Activated CD4-positive, alpha-beta T cell treated with anti-CD3 and anti-CD28 coated beads for 4 hours (primary cell): Measurements from ENCODE around the gene CCDC159.
"Not testable (repeated sequence)": the region's sequence is repeated elsewhere in the genome, so short reads cannot be mapped to it uniquely, and the experiment has no call there.

Source experiments
- DNase-seq, 2 donors: peaks; one replicate each; pipeline ENCODE4 v3.0.0-alpha.2; 2020

Gene CCDC159

DNA sequence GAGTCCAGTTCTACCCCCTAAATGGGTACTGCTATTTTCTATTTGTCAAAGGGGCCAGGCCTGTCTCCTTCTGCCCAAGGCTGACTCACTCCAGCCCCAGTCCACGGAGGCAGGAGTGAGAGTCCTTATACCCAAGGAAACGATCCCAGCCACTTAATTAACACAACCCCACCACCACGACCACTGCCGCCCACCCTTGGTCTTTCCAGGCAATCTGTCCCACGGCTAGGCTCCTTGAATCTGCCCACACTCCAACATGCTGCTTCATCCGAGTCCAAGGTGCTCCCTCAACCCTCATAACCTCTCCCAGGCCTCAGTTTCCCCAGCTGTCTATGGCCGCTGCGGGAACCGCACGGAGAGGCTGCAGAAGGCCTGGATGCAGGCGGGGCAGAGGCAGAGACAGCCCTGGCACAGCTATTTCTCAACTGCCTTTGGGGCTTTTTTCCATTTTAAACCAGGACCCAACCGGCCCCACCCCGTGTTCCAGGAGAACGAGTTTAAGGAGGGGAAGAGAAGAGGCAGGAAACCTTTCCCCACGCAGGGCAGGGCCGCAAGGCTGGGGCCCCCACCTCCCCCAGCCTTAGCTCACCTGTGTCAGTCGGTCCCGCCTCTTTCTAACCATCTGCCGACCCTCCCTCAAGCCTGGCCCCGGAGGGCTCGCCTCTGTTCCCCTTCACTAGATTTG, 7.6 kb upstream of the CCDC159 start:
- DNase-seq: no peak

DNA sequence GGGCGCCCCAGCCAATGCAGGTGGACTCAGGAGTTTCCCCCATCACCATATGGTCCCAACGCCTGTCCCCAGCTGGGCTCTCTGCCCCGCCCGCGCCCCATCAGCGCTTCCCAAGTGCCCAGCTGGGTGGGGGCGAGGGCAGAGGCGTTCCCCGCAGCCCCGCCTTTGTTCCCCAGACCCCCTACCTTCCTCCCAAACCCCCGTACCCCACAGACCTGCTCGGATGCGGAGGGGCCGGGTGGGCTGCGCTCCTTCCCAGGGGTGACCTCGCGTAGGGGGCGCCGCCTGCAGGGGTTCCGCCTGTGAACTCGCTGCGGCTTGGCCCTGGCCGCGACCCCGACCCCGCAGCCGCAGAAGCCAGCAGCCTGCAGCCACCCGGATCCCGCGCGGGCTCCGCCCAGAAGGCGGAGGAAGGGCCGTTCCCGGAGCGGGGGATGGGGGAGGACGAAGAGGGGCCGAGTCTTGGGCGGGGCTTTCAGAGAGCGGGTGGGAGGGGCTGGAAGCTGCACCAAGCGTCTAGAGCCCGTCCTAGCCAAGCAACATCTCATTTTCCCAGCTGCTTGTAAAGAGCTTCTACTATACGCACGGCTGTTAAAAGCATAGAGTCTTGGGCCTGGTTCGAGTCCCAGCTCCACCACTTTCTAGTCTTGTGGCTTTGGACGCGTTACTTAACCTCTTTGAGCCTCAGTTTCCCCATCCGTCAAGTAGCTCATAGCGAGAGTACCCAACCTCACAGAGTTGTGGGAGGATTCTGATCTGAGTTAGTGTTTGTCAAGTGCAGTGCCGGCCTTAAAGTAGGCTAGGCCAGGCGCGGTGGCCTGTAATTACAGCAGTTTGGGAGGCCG, 6.8 kb upstream of the CCDC159 start, which contains the start of gene RAB3D:
Gene RAB3D, minus strand, starts transcription at position 404 of the 845 bp plus-strand sequence. CDS start 2,258 bp downstream, outside the sequence.
- DNase-seq: peak; percentile 79 to 81

DNA sequence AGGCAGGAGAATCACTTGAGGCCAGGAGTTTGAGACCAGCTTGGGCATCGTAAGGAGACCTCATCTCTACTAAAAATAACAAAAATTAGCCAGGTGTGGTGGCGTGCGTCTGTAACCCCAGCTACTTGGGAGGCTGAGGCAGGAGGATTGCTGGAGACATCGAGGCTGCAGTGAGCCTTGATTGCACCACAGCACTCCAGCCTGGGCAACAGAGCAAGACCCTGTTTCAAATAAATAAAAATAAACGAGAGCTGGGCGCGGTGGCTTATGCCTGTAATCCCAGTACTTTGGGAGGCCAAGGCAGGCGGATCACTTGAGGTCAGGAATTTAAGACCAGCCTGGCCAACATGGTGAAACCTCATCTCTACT, 6.2 kb upstream of the CCDC159 start:
- not testable (repeated sequence) for DNase-seq

DNA sequence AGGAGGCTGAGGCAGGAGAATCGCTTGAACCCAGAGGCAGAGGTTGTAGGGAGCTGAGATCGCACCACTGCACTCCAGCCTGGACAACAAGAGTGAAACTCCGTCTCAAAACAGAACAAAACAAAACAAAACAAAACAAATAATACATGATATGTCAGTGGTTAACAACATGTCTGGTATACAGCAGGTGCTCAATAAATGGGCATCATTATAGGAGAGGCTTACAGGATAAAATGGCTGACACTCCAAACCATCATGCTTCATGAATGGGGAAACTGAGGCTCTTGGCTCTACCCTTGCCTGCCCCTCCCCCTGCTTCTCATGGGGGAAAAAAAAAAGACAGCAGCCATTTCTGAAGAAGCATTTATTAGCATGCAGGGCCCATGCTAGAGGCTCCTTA, 3.9 kb upstream of the CCDC159 start:
- no peak for DNase-seq

DNA sequence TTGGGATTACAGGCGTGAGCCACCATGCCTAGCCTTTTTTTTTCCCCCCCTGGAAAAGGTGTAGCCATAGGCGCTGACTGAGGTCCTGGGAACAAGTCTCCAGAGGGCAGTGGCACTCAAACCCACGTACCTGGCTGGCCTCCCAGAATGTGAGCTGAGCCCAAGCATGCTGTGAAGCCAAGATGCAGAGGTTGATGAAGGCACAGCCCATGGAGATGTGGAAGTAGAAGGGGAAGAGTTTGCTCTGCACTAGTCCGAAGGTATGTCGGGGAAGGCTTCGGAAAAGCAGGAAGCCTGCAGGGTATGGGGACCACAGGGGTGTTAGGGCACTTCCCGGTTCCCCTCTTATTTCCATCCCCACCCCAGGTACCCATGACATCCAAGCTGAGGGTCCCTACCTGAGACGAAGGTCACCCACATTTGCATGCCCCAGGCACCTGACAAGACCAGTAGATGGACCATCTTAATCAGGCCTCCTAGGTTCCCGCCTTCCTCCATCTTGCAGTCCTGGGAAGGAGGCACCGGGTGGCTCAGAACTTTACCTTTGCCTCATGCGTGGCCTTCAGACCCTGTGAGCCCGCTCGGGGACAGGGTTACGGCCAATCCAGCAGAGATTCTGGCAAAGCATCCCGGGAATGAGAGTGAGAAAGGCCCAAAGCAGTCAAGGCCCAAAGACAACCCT, 1.1 kb upstream of the CCDC159 start:
- no peak for DNase-seq

DNA sequence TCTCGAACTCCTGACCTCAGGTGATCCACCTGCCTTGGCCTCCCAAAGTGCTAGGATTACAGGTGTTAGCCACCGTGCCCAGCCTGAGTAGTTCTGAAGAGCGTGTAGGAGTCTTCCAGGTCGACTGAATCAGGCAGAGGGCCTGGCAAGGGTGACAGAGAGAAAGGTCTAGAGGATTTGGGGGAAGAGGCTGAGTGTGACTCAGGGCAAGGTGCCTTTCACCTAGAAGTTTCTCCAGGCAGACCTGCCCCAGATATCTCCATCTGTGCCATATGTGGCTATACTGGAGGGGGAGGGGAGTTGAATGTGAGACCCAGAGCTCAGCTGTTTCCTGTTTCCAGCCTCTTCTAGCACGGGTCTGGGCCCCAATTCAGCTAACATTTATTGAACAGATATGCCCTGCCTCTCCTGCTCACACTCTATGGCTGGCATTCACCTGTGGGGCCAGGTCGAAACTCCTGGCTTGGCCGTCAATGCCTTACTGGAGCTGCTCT, 1.3 kb downstream of the CCDC159 start:
- no peak for DNase-seq

DNA sequence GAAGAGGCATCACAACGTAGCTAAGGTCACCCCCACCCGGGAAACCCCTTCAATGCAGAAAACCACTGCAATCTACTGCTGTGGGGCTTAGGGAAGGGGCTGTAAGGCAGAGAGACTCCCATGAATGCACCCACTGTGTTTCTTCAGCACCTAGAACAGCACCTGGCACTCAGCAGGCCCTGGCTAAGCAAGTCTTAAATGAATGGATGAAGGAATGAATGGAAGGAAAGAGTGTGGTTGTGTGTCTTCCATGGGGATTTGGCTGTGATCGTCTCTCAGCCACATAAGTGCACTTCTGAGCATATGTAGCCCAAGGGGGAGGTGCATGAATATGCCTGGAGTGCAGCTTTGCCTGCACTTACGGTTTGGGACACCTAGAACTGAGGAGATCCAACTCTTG, 2.9 kb downstream of the CCDC159 start:
- no peak for DNase-seq

DNA sequence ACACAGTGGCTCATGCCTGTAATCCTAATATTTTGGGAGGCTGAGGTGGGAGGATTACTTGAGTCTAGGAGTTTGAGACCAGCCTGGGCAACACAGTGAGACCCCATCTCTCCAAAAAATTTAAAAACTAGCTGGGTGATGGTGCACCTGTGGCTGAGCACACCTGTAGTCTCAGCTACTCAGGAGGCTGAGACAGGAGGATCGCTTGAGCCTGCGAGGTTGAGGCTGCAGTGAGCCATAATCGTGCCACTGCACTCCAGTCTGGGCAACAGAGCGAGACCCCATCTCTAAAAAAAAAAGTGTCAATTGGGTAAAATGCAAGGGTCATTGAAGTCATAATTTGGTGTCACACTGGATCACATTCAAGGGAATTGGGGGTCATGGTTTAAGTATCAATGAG, 7.8 kb downstream of the CCDC159 start:
- not testable (repeated sequence) for DNase-seq

DNA sequence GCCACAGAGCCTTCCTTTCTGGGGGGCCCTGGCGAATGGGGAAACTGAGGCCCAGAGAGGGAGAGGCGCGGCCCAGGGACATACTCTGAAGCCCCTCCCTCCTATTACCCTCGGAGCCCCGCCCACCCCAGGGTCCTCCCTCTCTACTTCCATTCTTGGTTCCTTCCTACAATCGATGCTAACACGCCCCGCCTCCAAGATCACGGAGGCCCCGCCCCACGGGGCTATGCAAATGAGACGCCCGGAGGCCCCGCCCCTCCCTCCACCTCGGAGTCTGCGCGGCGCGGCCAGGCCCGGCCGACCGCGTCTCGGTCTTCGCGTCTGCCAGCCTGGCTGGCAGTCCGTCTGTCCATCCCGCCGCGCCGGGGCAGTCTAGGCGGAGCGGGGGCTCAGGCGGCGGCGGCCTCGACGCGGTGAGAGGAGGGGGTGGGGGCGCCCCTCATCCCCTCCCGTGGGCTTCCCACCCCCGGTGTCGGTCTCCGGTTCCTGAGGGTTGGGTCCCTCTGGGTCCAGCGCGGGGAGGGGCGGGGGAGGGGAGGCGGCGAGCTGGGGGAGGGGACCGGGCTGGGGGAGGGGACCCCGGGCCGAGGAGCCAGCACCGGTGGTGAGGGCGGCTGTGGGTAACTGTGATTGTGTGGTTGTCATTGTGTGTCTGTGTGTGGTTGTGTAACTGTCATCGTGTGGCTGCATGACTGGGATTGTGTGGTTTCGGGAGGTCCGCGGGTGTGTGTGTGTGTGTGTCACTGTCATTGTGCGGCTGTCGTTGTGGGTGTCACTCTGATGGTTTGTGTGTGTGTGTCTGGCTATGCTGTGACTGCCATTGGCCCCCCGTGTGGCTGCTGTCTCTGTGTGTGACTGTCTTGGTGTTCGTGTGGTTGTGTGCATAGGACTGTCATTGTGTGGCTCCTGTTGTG, 9.1 kb downstream of the CCDC159 start, which contains the start of gene PLPPR2:
Gene PLPPR2, plus strand, starts transcription at position 273 of the 914 bp plus-strand sequence. CDS start 2,242 bp downstream, outside the sequence.
- peak; percentile 78 to 81 for DNase-seq

DNA sequence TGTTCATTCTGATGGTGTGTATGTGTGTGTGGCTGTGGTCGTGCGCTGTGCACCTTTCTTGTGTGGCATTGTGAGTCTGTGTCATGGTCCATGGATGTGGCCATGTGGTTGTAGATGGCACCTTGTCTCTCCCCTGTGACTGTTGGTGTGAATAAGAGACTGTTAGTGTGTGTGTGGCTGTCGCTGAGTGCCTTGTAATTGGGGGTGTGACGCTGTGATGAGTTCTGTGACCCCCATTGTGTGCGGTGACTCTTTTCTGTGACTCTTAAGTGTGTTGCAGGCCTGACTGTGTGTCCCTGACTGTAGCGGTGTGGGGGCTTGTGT, 9.7 kb downstream of the CCDC159 start:
- no peak for DNase-seq

DNA sequence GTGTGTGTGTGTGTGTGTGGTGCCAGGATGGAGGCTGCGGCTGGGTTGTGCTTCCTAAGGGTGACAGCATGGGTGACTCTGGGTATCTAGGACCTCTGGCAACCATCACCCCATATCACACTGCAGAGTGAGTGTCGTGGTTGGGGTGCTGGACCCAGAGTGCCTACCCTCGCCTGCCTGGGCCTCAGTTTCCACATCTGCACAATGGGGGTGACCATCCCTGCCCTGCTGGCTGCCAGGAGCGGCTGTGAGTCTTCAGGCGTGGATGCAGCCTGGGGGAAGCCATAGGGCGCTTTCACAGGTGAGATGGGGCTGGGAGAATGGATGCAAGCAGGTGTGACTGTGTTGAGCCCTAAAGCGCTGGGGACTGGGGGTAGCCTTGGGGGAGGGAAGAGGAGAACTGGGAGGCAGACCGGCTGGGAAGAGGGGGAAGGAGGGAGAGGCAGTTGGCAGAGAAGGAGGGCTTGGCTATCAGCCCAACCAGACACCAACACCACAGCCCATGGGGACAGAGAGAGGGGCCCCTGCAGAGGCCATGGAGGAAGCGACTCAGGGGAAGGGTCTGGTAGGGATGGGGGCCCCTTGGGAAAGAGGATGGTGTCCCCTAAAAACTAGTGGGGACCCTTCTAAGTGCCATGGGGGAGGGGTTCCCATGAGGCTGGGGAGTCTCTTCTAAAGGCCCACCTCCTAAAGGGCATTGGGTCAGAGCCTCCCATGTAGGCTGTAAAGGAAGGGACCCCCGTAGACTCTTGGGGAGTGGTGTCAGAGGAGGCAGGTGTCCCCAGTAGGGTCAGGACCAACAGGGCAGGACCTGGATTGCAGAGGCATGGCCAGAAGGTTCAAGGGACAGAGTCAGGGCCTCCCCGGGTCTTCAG, 10.6 kb downstream of the CCDC159 start:
- DNase-seq: no peak

DNA sequence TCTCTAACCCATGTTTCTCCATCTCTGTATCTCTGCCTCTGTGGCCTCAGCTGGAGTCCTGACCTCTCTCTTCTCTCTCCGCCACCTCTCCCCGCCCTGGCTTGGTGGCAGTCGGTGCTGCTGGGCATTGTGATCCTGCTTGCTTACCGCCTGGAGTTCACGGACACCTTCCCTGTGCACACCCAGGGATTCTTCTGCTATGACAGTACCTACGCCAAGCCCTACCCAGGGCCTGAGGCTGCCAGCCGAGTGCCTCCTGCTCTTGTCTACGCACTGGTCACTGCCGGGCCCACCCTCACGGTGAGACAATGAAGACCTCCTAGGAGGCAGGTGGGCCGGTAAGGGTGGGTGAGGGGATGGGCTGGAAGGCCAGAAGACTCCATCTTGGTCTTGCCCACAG, 13.1 kb downstream of the CCDC159 start:
- no peak for DNase-seq

DNA sequence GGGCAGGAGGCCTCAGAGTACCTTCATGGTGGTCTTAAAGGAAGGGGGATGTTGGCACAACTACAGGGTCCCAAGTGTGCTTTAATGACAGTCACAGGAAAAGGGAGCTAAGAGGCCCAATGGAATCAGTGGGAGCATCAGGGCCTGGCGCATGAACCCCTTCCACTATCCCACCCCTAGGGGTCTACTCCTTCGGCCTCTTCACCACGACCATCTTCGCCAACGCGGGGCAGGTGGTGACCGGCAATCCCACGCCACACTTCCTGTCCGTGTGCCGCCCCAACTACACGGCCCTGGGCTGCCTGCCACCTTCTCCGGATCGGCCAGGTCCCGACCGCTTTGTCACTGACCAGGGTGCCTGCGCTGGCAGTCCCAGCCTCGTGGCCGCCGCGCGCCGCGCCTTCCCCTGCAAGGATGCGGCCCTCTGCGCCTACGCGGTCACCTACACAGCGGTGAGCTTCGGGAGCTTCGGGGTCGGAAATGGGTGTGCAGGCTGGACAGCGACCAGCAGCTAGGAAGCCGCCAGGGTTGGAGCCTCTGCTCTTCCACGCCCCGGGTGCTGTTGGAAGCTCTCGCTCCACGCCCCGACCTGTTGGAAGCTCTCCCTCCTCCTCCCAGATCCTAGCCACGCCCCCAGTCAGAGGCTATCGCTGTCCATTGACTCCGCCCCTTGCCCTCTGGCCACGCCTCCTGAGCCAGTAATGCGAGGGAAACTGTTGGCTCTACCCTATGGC, 14.9 kb downstream of the CCDC159 start:
- DNase-seq: no peak

DNA sequence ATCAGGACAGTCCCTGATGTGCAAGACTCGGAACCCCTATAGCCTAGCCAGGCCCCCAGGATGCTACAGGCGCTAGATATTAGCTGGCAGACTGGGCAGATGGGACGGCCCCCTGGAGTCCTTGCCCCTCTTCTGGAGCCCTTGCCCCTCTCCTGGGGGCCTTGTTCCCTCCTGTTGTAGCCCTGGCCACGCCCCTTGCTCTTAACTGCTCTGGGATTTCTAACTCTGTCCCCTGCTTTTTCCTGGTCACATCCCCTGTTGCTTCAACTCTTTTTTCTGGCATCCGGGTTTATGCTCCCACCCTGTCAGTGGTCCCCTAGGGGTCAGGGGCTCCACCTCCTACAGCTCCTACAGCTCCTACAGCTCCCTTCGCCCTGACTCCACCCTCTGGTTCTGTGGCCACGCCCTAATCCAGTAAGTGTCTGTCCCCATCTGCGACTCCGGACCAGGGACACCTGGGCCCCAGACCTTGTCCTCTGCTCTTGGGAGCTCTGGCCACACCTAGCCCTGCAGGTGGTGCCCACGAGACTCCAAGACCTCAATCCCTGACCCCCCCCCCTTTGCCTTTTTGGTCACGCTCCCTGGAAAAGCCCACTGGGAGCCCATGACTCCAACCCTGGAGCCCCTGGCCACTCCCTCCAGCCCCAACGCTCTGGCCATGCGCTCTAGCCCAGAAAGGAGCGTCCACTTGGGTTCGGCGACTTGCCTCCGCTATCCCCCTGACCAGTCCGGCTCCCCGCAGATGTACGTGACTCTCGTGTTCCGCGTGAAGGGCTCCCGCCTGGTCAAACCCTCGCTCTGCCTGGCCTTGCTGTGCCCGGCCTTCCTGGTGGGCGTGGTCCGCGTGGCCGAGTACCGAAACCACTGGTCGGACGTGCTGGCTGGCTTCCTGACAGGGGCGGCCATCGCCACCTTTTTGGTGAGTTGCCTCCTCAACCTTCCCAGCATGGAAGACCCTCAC, 15.7 kb downstream of the CCDC159 start:
- no peak for DNase-seq

DNA sequence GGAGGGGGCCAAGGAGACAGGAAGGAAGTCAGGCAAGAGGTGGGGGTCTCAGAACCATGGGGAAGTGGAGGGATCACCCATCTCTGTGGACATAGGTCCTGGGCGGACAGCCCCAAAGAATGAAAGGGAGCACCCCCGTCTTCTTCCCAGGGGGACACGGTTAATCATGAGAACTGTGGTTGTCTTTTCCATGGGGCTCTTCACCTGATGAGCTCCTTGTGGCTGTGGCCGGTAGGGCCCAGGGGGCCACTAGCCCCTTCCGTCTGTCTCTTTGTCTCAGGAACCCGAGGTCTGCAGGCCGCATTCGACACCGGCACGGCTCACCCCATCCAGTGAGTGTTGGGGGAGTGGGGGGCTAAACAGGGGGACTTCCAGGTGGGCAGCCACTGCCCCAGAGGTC, 17.6 kb downstream of the CCDC159 start:
- DNase-seq: no peak

DNA sequence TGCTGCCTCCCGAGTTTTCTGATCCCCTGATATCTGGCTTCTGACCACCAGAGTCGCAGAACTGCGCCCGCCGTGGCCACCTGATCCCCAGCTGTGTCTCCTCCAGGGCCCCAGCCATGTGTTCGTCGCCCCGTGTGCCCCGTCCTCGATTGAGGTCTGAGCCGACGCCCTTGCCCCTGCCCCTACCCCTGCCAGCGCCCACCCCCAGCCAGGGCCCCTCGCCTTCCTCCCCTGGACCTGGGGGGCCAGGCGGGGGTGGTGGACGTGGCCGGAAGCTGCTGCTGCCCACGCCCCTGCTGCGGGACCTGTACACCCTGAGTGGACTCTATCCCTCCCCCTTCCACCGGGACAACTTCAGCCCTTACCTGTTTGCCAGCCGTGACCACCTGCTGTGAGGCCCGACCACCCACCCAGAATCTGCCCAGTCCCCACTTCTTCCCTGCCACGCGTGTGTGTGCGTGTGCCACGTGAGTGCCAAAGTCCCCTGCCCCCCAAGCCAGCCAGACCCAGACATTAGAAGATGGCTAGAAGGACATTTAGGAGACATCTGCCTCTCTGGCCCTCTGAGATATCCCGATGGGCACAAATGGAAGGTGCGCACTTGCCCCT, 18.1 kb downstream of the CCDC159 start:
- DNase-seq: no peak

DNA sequence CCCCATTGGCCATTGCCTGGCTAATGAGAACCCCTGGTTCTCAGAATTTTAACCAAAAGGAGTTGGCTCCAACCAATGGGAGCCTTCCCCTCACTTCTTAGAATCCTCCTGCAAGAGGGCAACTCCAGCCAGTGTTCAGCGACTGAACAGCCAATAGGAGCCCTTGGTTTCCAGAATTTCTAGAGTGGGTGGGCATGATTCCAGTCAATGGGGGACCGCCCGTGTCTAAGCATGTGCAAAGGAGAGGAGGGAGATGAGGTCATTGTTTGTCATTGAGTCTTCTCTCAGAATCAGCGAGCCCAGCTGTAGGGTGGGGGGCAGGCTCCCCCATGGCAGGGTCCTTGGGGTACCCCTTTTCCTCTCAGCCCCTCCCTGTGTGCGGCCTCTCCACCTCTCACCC, 18.6 kb downstream of the CCDC159 start:
- DNase-seq: no peak

DNA sequence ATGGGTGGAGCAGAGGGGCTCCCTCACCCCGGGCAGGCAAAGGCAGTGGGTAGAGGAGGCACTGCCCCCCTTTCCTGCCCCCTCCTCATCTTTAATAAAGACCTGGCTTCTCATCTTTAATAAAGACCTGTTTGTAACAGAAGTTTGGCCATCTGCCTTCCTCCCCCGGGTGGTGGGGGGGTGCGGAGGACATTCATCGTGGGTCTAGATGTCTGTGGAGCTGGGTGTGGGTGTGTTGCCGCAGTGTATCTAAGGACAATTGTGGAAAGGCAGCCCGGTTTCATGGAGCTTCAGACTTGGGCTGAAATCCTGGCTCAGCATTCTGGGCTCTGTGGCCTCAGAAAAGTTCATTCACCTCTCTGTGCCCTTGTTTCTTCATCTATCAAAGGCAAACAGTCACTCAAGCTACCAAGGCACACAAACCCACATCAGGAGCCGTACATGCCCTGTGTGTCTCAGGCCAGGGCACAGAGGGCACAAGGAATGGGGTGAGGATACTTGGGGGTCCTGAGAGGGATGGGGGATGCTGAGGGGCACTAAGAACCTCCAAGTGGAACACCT, 19.3 kb downstream of the CCDC159 start:
- DNase-seq: no peak

DNA sequence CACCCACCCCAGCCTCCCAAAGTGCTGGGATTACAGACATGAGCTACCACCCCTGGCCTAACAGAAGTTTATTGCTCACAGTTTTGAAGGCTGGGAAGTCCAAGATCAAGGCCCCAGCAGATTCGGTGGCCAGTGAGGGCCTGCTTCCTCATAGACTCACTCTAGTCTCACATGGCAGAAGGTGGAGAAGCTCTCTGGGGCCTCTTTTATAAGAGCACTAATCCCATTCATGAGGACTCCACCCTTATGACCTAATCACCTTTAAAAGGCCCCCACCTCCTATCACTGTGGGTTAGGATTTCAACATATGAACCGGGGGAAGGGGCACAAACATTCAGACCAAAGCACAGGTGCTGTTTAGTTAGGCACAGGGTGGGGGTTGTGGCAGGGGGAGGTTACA, 21.2 kb downstream of the CCDC159 start:
- no peak for DNase-seq
